Measurements from ENCODE around the gene GOLGA5. TPM values are rescaled to one million over a fixed set of nuclear protein-coding genes. Genes with fewer than 3 reads are reported as not detected.
A peak's percentile ranks its signal among the peaks of the same experiment; 100 is the strongest.

GOLGA5 gene
- total and polyA plus RNA-seq, 10 donors = 16.7 to 37.0 (median 26.5) TPM

DNA sequence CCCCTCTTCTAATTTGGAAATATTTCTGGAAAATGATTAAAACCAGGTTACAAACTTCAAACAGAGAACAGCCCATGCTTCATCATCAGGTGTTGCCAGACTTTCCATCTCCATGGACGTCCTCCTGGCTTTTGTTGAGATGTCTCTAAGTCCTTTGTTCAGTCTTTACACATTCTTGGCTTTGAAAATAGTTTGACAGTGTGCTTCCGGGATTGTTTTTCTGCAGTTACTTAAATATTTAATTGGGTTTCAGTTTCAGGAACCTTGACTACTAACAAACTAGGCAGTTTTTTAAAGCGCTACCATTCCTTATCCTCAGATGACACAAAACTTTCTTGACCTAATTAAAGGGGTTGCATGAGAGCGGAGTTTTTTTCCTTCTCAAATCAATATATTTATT lies 47.8 kb downstream of the GOLGA5 start:
- H3K9me3 ChIP-seq = no peaks in the 10 kb centered on the region
- H3K27ac ChIP-seq = no peak overlapping the region
- WGBS, 5 donors = 77 to 88% (median 84%) methylated on average over 4 of the region's 4 CpGs
- DNase-seq = no peak
- no peak overlapping the region for H3K4me3 ChIP-seq
- TF ChIP-seq, protein P1, sequence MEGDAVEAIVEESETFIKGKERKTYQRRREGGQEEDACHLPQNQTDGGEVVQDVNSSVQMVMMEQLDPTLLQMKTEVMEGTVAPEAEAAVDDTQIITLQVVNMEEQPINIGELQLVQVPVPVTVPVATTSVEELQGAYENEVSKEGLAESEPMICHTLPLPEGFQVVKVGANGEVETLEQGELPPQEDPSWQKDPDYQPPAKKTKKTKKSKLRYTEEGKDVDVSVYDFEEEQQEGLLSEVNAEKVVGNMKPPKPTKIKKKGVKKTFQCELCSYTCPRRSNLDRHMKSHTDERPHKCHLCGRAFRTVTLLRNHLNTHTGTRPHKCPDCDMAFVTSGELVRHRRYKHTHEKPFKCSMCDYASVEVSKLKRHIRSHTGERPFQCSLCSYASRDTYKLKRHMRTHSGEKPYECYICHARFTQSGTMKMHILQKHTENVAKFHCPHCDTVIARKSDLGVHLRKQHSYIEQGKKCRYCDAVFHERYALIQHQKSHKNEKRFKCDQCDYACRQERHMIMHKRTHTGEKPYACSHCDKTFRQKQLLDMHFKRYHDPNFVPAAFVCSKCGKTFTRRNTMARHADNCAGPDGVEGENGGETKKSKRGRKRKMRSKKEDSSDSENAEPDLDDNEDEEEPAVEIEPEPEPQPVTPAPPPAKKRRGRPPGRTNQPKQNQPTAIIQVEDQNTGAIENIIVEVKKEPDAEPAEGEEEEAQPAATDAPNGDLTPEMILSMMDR (IDR thresholded peaks at IDR 0.05 in 8 of 11, conservative IDR thresholded peaks at IDR 0.05 in 3 of 11) = no peak
- TF ChIP-seq POLR2A (IDR thresholded peaks at IDR 0.05) (no peak), POLR2AphosphoS5 (IDR thresholded peaks at IDR 0.05) (no peak)
- H3K4me1 ChIP-seq = peaks cover 0 to 9% (median 8%) of the 10 kb centered on the region in 6 donors
- intact Hi-C loops (cut with DNase I; ENCODE audit: low total_unique reads) = no loop called here
- peaks cover 0 to 66% (median 40%) of the 10 kb centered on the region in 6 donors for H3K36me3 ChIP-seq
- no peaks in the 10 kb centered on the region for H3K27me3 ChIP-seq (replicated peaks in 1 of 7)

DNA sequence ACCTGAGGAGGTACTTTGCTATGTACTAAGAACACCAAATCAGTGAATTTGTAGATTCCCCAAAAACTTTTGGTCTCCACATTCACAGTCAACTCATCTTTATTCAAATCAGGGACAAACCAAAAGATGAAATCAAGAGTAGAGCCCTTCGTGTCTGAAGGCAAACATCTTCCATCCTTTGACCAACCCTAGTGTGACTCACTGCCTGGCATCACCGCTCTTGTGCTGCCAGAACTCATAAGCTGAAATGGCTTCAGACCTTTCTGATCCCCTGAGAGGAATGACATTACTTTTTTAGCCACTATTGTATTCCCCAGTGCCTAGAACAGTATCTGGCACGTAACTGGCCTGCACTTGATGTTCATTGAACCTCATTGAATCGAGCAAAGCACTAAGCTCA lies 50.1 kb downstream of the GOLGA5 start:
- Histone ChIP-seq H3K27me3 (replicated peaks in 1 of 7) (no peaks in the 10 kb centered on the region), H3K4me3 (no peak overlapping the region), H3K4me1 (peaks cover 0 to 26% (median 14%) of the 10 kb centered on the region in 6 donors), H3K27ac (no peak overlapping the region), H3K9me3 (no peaks in the 10 kb centered on the region), H3K36me3 (peaks cover 0 to 43% (median 23%) of the 10 kb centered on the region in 6 donors)
- TF ChIP-seq POLR2AphosphoS5 (IDR thresholded peaks at IDR 0.05) (no peak), POLR2A (IDR thresholded peaks at IDR 0.05) (no peak)
- TF ChIP-seq, protein P1 (IDR thresholded peaks at IDR 0.05 in 8 of 11, conservative IDR thresholded peaks at IDR 0.05 in 3 of 11) = no peak
- intact Hi-C loops (cut with DNase I; ENCODE audit: low total_unique reads) = no loop called here
- WGBS, 5 donors = 73 to 85% (median 81%) methylated on average over 4 of the region's 4 CpGs
- no peak for DNase-seq

DNA sequence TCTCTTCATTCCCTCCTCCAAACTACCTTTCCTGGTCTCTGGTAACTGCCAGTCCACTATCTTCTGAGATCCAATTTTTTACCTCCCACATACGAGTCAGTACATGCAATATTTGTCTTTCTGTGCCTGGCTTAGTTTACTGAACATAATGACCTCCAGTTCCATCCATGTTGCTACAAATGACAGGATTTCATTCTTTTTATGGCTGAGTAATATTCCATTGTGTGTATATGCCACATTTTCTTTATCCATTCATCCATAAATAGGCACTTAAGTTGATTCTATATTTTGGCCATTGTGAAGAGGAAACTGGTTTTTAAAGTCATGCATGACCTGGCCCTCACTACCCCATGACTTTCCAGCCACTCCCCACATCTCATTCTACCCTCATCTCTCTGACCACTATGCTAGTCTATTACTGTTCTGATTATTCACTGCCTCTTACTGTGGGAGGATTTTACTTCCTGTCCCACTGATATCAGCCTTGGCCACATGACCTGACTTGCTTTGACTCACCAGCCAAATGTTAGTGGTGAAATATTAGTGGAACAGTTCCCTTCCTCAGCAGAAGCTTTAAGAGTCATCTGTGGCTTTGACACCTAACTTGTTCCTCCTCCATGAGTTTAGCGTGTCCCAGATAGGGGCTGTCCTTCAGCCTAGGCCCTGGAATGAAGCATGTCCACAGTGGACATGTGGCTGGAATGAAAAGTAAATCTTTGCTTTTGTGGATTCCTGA lies 52.2 kb downstream of the GOLGA5 start:
- Histone ChIP-seq H3K9me3 (peaks cover 0 to 7% (median 0%) of the 10 kb centered on the region in 8 donors), H3K4me3 (no peak overlapping the region), H3K27me3 (replicated peaks in 1 of 7) (no peaks in the 10 kb centered on the region), H3K27ac (peak overlapping the region in 6 of 8 donors; percentile 6 to 75 (median 56)), H3K4me1 (peaks cover 0 to 26% (median 14%) of the 10 kb centered on the region in 6 donors), H3K36me3 (peaks cover 0 to 22% (median 3%) of the 10 kb centered on the region in 6 donors)
- intact Hi-C loops (cut with DNase I; ENCODE audit: low total_unique reads) = no loop called here
- WGBS, 5 donors = 50 to 66% (median 55%) methylated on average over 2 of the region's 2 CpGs
- peak in 1 of 3 donors; percentile 62 for TF ChIP-seq POLR2AphosphoS5 (IDR thresholded peaks at IDR 0.05)
- TF ChIP-seq, protein P1 (IDR thresholded peaks at IDR 0.05 in 8 of 11, conservative IDR thresholded peaks at IDR 0.05 in 3 of 11) = no peak
- TF ChIP-seq POLR2A (IDR thresholded peaks at IDR 0.05) = no peak
- no peak for DNase-seq

DNA sequence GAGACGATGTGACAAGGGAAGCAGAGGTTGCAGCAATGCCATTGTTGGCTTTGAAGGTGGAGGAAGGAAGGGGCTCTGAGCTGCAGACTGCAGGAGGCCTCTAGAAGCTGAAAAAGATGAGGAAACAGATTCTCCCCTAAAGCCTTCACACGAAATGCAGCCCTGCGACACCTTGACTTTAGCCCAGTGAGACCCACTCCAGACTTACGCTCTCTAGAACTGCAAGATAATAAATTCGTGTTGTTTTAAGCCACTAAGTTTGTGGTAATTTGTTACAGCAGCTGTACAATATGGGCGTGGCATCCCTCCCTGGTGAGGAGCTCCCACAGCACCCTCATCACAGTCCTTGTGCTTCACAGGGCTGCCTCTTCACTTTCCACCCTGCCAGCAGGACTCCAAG lies 53.2 kb downstream of the GOLGA5 start:
- Histone ChIP-seq H3K27ac (peak overlapping the region in 6 of 8 donors; percentile 7 to 75 (median 56)), H3K4me3 (no peak overlapping the region), H3K9me3 (peaks cover 0 to 7% (median 0%) of the 10 kb centered on the region in 8 donors), H3K27me3 (replicated peaks in 1 of 7) (no peaks in the 10 kb centered on the region), H3K36me3 (peaks cover 0 to 12% (median 0%) of the 10 kb centered on the region in 6 donors), H3K4me1 (peaks cover 0 to 26% (median 14%) of the 10 kb centered on the region in 6 donors)
- WGBS, 5 donors = 27 to 45% (median 38%) methylated on average over 6 of the region's 6 CpGs
- DNase-seq = no peak
- intact Hi-C loops (cut with DNase I; ENCODE audit: low total_unique reads) = no loop called here
- TF ChIP-seq POLR2A (IDR thresholded peaks at IDR 0.05) = no peak
- TF ChIP-seq POLR2AphosphoS5 (IDR thresholded peaks at IDR 0.05) = no peak
- TF ChIP-seq, protein P1 (IDR thresholded peaks at IDR 0.05 in 8 of 11, conservative IDR thresholded peaks at IDR 0.05 in 3 of 11) = no peak
